GM19240 (cell line): ENCODE results near the gene MAP6D1.
"Not testable (repeated sequence)": the region's sequence is repeated elsewhere in the genome, so short reads cannot be mapped to it uniquely, and the experiment has no call there.

Source experiments
- DNase-seq: peaks from one replicate; pipeline ENCODE4 v3.0.0; 2011; ENCODE audit warnings: low spot score; ENCODE audit not compliant: insufficient read length

MAP6D1 gene

GRCh38 chr3:183801601-183802000, 23.8 kb downstream of the MAP6D1 start:
- DNase-seq: no peak

GRCh38 chr3:183800243-183800863, 25.0 kb downstream of the MAP6D1 start:
- DNase-seq: no peak

GRCh38 chr3:183799461-183799860, 25.9 kb downstream of the MAP6D1 start:
- no peak for DNase-seq

- no peak for DNase-seq
These were observed 27.4 kb downstream of the MAP6D1 start for GRCh38 chr3:183797996-183798395.

- no peak for DNase-seq
These were observed 29.0 kb downstream of the MAP6D1 start for GRCh38 chr3:183796372-183796771.

GRCh38 chr3:183794452-183794851, 30.9 kb downstream of the MAP6D1 start:
- no peak for DNase-seq

- DNase-seq: no peak
These were observed 32.4 kb downstream of the MAP6D1 start for GRCh38 chr3:183792976-183793375.

- no peak for DNase-seq
These were observed 34.7 kb downstream of the MAP6D1 start for GRCh38 chr3:183790700-183791099.

GRCh38 chr3:183789826-183790225, 35.6 kb downstream of the MAP6D1 start:
- no peak for DNase-seq

- DNase-seq: not testable (repeated sequence)
These were observed 40.9 kb downstream of the MAP6D1 start for GRCh38 chr3:183784503-183784902.

- no peak for DNase-seq
These were observed 42.7 kb downstream of the MAP6D1 start for GRCh38 chr3:183782576-183783276.

GRCh38 chr3:183781246-183781645, 44.1 kb downstream of the MAP6D1 start:
- DNase-seq: no peak

- no peak for DNase-seq
These were observed 45.4 kb downstream of the MAP6D1 start for GRCh38 chr3:183779896-183780465.

GRCh38 chr3:183777016-183777618, 48.3 kb downstream of the MAP6D1 start:
- DNase-seq: no peak

GRCh38 chr3:183776451-183776850, 48.9 kb downstream of the MAP6D1 start:
- DNase-seq: not testable (repeated sequence)

GRCh38 chr3:183775781-183776180, 49.6 kb downstream of the MAP6D1 start:
- DNase-seq: no peak

- no peak for DNase-seq
These were observed 50.7 kb downstream of the MAP6D1 start for GRCh38 chr3:183774631-183775030.

- no peak for DNase-seq
These were observed 55.9 kb downstream of the MAP6D1 start for GRCh38 chr3:183769453-183769852.

- DNase-seq: no peak
These were observed 57.3 kb downstream of the MAP6D1 start for GRCh38 chr3:183768114-183768513.

GRCh38 chr3:183766745-183767606, 58.4 kb downstream of the MAP6D1 start:
- peak; percentile 59 for DNase-seq

- DNase-seq: no peak
These were observed 59.3 kb downstream of the MAP6D1 start for GRCh38 chr3:183766107-183766506.
